ENCODE measurements around the gene PLA2G4E. TPM values are rescaled to one million over a fixed set of nuclear protein-coding genes. Genes with fewer than 3 reads are reported as not detected.

Gene PLA2G4E
- total RNA-seq, 4 donors from 2014 or later, result 1.1 to 89.5 (median 9.2) TPM

DNA sequence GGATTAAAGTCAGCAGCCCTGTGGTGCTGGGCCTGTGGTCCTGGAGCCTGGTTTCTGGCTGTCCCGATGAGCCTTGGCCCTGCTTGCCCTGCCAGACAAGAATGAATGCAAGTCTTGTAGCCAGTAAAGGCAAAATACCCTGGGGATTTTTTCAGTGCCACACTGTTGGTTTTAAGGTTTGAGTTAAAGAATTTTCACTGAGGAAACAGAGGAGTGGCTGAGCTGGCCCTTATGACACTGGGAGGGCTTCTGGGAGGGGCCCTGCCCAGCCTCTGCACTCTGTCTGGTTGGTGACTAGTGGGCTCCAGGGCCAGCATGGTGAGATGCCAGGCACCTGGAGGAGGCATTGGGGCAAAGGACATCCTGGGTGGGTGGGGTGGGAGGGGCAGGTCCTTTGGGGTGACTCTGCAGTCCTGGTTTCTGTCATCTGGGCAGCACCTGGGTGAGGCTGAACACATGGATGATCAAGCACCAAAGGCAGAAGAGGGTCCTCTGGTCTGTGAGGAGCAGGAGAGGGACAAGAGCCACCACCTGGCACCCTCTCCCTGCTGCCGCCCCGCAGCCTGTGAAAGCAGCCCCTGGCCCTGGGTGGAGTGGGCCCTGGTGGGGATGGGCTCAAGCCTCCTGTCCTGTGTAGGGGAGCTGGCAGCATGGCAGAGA is 12.5 kb upstream of the PLA2G4E start:
- WGBS, 2 donors, result 40 to 62% methylated on average over 2 to 3 of the region's 3 CpGs
- Histone ChIP-seq H3K27me3 (no peaks in the 10 kb centered on the region), H3K9me3 (no peaks in the 10 kb centered on the region), H3K27ac (peak overlapping the region; percentile 77 to 82 (median 81)), H3K4me1 (peaks cover 7 to 74% (median 37%) of the 10 kb centered on the region in 3 donors), H3K4me3 (no peak overlapping the region), H3K36me3 (no peaks in the 10 kb centered on the region)
- TF ChIP-seq POLR2A (IDR thresholded peaks at IDR 0.05) (no peak), CTCF (IDR thresholded peaks at IDR 0.05) (no peak)
- no peak for DNase-seq
- intact Hi-C loops (cut with DNase I), result no loop called here

DNA sequence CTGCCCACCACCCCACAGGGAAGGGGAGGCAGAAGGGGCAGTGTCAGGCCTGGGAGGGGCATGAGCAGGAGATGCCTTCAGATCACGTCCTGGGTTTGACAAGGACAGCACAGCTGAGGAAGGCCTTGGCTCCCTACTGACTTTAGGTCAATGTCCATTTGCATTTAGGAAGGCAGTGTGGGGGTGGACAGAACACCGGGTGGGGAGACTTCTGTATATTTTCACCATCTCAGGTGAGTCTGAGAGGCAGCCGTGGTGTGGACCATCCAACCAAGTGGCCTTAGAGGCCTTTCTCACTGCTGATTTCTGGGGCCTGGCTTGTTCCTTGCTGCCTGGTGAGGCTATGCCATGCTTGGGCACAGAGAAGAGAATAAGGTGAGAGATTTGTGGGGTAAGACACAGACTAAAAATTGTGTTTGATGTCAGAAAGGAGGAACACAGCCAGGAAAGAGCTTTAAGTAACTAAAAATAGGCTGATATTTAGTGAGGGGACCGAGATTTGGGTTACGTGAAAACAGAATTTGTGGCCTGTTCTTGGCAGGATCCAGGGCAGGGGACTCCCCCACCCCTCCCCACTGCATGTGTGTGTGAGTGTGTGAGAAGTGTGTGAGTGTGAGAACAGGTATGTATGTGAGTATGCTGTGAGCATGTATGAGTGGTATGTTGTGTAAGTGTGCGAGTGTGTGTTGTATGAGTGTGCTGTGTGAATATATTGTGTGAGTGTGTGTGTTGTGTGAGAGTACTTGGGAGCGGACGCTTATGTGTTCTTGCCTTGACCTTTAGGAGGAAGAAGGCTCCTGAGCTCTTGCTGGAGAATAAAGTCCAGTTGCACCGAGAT is 11.8 kb upstream of the PLA2G4E start:
- peaks cover 7 to 68% (median 37%) of the 10 kb centered on the region in 3 donors for H3K4me1 ChIP-seq

DNA sequence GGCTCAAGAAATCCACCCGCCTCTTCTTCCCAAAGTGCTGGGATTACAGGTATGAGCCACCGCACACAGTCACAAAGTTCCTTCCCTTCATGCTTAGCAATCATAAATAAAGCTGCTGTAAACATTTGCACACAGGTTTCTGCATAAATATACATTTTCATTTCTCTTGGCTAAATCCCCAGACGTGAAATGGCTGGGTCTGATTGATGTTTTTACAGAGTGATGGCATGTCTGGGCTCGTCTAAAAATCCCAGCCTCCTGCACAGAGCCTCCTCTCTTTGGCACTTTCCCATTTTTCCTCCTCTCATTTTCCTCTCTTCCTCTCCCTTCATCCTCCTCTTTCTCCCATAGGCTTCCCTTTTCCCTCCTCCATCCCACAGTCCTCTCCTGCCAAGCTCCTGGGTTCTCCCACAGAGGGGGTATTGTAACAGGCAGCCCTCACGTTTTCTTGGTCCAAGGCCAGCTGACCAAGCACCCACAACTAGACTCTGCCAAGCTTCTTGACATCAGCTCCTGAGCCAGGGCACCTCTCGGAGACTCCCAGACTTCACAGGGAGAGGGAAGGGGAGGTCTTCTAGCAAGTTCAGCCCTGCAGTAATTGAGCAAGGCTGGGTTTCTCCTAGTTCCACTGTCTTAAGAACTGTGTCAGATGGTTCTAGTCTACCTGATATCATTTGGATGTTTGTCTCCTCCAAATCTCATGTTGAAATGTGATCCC is 10.5 kb upstream of the PLA2G4E start:
- Histone ChIP-seq H3K27me3 (no peaks in the 10 kb centered on the region), H3K4me1 (peaks cover 5 to 55% (median 31%) of the 10 kb centered on the region in 3 donors), H3K4me3 (no peak overlapping the region), H3K27ac (peak overlapping the region; percentile 77 to 82 (median 81)), H3K36me3 (no peaks in the 10 kb centered on the region), H3K9me3 (no peaks in the 10 kb centered on the region)
- TF ChIP-seq POLR2A (IDR thresholded peaks at IDR 0.05), result no peak
- TF ChIP-seq CTCF (IDR thresholded peaks at IDR 0.05), result no peak
- intact Hi-C loops (cut with DNase I), result no loop called here
- 39 to 41% methylated on average over 5 to 6 of the region's 6 CpGs for WGBS, 2 donors
- no peak for DNase-seq

More for the DNA sequence above, 11.8 kb upstream of the PLA2G4E start:
- Histone ChIP-seq H3K4me3 (no peak overlapping the region), H3K9me3 (no peaks in the 10 kb centered on the region), H3K27me3 (no peaks in the 10 kb centered on the region), H3K36me3 (no peaks in the 10 kb centered on the region), H3K27ac (peak overlapping the region; percentile 77 to 82 (median 81))
- WGBS, 2 donors, result 77 to 81% methylated on average over 7 to 9 of the region's 9 CpGs
- TF ChIP-seq CTCF (IDR thresholded peaks at IDR 0.05), result no peak
- TF ChIP-seq POLR2A (IDR thresholded peaks at IDR 0.05), result no peak
- intact Hi-C loops (cut with DNase I), result no loop called here
- DNase-seq, result no peak

DNA sequence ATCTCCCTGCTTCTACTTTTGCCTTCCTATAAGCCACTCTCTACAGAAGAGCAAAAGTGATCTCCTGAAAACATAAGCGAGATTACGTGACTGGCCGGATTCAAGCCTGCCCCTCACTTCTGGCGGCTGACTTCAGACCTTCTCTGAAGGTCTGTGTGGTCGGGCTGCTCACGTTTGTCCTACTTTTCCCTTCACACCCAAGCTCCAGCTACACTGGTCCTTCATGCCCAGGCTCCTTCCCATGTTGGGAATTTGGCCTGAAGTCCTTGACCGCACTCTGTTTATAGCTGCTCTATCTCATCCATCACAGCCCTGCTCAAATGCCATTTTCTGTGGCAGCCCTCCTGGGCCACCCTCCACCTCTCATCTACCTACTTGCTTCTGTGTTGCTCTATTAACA is 6.7 kb upstream of the PLA2G4E start:
- no peak for TF ChIP-seq POLR2A (IDR thresholded peaks at IDR 0.05)
- TF ChIP-seq CTCF (IDR thresholded peaks at IDR 0.05), result no peak
- Histone ChIP-seq H3K27ac (no peak overlapping the region), H3K9me3 (no peaks in the 10 kb centered on the region), H3K36me3 (no peaks in the 10 kb centered on the region), H3K27me3 (no peaks in the 10 kb centered on the region), H3K4me1 (peaks cover 0 to 17% (median 2%) of the 10 kb centered on the region in 3 donors), H3K4me3 (no peak overlapping the region)
- WGBS, 2 donors, result 81 to 88% methylated on average over 7 of the region's 7 CpGs
- intact Hi-C loops (cut with DNase I), result no loop called here
- no peak for DNase-seq

All from esophagus squamous epithelium (tissue), 5 donors.